ENCODE results near the gene NCK2.
"Not testable (repeated sequence)": the region's sequence is repeated elsewhere in the genome, so short reads cannot be mapped to it uniquely, and the experiment has no call there.

Gene NCK2

DNA sequence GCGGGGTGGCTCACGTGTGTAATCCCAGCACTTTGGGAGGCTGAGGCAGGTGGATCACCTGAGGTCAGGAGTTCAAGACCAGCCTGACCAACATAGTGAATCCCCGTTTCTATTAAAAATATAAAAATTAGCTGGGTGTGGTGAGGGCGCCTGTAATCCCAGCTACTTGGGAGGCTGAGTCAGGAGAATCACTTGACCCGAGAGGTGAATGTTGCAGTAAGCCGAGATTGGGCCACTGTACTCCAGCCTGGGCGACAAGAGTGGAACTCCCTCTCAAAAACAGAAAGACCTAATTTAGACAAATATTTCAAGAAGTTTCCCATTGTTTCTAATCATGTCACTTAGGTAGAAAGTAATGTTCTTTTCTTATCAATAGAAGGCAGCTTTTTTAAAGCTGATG is 26.6 kb downstream of the NCK2 start:
- not testable (repeated sequence) for H3K4me3 ChIP-seq
- H3K27ac ChIP-seq: peak overlapping the region in 12 of 21 experiments; percentile 1 to 63 (median 25)

DNA sequence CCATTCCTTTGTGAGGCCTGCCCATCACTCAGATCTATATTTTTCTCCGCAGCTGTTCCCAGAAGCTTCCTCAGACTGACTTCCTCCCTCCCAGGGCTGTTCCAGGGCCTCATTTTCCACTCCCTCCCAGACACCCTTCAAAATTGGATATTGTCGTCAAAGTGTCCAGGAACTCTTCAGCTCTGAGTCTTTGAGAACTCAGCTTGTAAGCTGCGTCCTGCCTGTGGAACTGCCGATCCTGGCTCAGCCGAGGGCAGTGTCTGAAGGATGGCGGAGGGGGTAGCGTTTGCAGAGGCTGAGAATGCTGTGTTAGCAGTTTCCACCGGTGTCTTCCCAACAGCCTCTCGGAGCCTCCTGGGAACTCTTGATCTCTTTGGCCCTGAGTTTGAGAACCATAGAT is 27.1 kb downstream of the NCK2 start:
- Histone ChIP-seq H3K27ac (peak overlapping the region in 10 of 21 experiments; percentile 1 to 63 (median 23)), H3K4me3 (no peak overlapping the region)

DNA sequence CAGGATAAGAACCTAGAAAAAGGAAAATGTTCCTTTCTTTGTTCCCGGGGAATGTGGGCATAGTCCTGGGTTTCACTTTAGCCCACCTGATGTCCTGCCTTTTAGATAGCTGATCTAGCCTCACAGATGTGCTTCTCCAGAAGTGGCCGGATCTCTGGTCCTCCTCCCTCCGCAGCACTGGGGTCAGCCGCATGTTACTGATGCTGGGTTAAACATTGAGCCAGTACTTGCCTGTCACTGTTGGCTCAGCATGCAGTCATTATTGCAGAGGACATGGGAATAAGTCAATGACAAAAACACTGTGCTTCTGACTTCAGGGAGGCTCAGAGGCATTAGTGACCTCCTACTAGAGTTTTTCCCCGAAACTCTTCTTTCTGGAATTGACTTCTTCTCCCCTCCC is 27.6 kb downstream of the NCK2 start:
- H3K27ac ChIP-seq: peak overlapping the region in 7 of 21 experiments; percentile 4 to 63 (median 34)
- no peak overlapping the region for H3K4me3 ChIP-seq

DNA sequence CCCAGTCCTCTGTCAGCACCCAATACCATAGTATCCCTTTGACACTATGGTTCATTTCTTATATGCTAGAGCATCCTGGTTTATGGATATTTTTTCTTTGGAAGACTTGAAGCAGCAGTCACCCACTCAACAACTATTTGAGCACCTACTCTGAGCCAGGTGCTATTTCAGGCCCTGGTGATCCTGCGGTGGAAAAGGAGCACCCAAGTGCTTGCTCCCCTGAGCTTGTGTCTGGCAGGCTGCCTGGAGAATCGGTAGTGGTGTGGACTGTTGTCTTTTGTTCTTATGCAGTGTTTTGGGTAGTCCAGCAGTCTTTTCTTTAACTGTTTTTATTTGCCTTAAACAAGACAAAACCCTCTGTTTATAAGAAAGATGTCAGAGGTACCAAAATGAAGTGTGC is 28.9 kb downstream of the NCK2 start:
- Histone ChIP-seq H3K27ac (peak overlapping the region in 4 of 21 experiments; percentile 14 to 32 (median 18)), H3K4me3 (no peak overlapping the region)

DNA sequence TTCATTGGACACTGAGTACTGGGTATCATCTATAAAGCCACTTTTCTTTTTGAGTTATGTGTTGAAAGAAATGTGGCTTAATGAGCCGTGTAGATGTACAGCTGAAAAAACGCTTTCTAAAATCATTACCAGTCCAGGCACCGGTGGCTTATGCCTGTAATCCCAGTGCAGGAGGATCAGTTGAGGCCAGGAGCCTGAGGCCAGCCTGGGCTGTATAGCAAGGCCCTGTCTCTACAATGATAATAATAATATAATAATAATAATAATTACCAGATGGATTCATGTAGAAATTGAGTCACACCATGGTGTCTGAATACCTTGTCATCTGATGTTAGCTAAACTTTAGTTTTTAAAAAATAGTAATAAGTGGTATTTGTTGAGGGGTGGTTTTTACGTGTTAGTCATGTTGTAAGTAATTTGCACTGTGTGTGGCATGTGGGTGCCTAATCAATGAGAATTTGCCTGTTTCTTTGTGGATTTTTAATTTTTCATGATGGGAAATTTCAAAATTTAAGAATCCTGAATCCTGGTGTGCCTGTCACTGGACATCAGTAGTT is 30.1 kb downstream of the NCK2 start:
- Histone ChIP-seq H3K4me3 (no peak overlapping the region), H3K27ac (peak overlapping the region in 5 of 21 experiments; percentile 8 to 72 (median 22))

DNA sequence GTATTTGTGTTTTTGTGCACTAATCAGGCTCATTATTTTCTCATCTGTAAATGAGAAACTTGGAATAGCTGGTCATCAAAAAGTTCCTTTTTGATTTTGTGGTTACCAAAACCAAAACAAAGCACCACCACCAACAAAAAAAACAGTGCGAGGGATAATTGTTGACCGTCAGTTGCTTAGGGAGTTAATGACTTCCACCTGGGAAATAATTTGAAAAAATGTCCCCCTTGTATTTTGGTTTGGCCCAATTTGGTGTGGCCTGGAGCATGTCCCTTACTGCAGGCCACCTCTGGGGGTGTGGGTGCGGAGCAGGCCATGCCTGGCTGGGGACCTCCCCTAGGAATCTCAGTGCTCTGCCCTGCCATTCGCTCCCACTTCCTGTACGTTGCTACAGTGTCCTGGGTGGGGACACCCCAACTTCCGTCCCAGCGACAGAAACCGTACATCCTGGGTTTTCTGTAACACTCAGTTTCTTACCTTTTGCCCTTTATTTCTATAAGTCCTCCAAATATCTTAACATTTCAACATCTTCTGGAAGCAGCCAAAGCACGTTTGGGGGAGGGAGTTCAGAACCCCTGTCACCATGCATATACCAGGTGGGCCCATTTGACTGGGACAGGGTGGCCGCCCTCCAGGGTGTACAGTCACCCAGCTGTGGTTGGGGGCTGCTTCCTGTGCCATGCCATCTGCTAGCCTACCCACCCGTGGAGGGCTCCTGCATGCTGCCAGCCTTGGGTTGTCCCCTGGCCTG is 31.3 kb downstream of the NCK2 start:
- H3K27ac ChIP-seq: peak overlapping the region in 11 of 21 experiments; percentile 8 to 83 (median 55)
- no peak overlapping the region for H3K4me3 ChIP-seq

DNA sequence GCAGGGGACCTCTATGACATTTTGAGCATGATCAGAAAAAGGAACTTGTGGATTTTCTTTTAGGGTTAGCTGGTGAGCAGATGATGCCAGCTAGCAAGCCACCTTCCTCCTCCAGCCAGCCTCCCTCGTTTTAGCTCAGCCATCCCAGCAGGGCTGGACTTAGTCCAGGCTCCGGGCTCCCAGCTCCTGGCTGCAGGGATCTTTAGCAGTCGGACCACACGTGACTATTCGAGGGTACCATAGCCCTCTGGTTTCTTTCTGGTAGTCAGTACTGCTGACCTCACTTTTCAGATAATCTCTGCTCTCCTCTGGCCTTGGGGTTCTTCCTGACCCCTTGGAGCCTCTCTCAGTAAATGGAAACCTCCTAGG is 31.8 kb downstream of the NCK2 start:
- no peak overlapping the region for H3K4me3 ChIP-seq
- peak overlapping the region in 12 of 21 experiments; percentile 8 to 83 (median 53) for H3K27ac ChIP-seq

DNA sequence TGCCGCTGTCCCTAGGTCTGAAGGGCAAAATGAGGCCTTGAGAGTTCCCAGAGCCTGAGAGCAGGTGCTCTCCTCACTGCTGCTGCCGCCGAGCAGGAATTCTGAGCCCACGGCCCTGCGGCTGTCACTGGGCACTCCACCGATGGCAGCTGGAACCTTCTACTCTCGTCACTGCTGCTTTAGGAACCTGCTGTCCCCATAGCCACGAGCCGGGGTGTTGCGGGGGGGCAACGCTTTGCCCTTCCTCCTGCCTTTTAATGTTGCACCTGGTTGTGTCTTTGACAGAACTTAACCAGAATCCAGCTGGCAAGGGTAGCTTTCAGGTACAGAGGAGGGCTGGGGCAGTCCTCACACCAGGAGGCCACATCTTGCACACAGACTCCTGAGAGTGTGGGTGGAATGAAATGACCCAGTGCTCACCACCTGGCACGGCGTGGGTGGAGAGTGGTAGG is 32.3 kb downstream of the NCK2 start:
- H3K4me3 ChIP-seq: no peak overlapping the region
- peak overlapping the region in 12 of 21 experiments; percentile 8 to 83 (median 53) for H3K27ac ChIP-seq

DNA sequence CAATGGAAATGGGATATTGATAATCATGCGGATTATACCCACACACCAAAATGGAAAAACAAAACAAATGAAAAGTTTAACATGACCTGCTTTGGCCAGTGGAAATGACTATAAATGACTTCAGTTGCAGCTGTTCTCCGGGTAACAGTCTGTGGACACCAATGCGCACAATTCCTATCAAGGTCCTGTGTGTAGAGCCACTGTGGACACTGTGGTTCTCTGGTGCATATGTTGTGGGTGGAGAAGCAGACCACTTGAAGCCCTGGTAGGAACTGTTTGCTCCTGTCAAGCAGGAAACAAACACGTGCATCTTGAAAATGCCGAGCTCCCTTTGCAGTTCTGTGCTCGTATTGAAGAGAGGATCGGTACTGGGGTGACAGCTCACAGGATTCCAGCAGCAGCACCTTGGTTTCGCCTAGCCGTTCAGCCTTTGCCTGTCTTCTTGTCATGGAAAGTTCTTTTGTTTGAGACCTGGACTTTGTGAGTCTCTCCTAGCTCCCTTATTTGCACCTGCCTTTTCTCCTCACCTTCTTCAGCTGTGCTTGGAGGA is 32.9 kb downstream of the NCK2 start:
- no peak overlapping the region for H3K4me3 ChIP-seq
- peak overlapping the region in 4 of 21 experiments; percentile 8 to 83 (median 54) for H3K27ac ChIP-seq

DNA sequence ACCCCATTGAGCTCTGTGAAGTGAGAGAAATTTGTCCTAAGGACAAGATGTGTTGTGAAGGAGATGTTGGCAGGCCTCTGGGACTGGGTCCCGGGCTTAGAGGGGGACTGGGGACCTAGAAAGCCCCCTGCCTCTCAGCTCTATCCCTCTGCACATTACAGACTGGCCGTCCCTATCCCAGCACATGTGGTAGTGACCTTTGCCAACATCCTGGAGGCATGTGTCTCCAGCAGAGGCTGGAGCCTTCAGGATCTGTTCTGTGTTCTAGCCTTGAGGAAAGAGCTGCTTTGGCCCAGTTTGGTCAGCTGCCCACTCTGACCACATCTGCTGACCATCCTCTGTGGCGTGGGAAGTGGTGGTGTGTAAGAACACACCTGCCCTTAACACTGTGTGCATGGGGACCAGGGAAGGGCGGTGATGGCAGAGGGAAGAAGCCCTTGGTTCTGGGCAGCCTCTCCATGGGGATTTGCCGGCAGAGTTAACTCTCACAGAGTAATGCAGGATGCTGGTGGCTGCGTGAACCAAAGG is 33.4 kb downstream of the NCK2 start:
- Histone ChIP-seq H3K4me3 (no peak overlapping the region), H3K27ac (peak overlapping the region in 3 of 21 experiments; percentile 36 to 72 (median 61))

DNA sequence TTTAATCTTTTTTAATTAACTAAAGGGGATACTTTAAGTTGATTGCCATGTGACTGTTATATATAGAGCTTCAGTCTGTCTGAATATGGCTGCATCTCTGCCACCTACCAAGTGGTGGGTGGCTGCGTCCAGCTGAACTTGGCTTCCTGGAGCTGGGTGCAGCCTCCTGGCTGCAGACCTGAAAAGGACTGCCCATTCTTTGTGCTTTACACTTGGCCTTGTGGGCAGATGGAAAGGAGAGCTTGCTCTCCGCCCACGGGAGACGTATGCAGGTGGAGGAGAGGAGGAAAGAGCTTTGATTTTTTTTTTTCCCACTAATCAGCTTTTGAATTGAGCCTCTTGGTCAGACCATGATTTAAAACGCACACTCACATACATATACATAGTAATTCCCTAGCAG is 34.7 kb downstream of the NCK2 start:
- Histone ChIP-seq H3K4me3 (no peak overlapping the region), H3K27ac (no peak overlapping the region)

DNA sequence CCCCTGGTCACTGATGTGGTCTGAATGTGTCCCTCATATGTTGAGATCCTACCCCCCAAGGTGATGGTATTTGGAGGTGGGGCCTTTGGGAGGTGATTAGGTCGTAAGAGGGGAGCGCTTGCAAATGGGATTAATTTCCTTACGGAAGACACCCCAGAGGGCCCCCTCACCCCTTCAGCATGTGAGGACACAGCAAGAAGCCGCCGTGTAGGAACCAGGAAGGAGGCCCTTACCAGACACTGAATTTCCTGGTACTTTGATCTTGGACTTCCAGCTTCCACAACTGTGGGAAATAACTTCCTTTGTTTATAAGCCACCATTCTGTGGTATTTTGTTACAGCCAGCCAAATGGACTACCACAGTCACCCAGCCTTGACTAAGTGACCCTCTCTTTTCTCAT is 35.9 kb downstream of the NCK2 start:
- H3K4me3 ChIP-seq: no peak overlapping the region
- H3K27ac ChIP-seq: peak overlapping the region in 1 of 21 experiments; percentile 33

DNA sequence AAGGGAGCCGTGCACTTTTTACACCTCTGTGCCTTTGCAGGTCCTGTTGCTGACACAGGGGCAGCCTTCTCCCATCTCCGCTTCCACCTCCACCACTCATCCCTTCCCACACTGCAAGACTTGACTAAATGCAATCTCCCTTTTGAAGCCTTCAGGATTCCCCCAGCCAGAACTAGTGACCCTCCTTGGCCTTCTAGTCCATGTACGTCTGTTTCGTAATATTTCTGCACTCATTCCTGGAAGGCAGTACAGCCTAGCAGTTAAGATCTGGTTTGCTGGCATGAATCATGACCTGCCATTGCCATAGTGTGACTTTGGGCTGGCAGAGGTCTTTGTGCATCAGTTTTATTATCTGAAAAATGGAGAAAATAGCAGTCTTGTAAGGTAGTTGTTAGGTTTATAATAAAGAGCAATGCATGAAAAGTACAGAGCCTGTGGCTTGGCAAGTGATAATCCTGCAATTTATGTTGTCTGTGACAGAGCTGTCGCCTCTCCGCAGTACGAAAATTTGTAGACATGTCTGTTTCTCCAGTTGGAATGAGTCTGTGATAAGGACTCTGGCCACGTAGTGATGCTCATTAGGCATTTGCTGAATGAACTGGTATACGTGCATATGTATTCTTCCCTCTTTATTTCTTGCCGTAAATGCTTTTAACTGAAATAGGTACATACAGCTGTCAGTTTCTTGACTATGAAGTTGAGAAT is 36.7 kb downstream of the NCK2 start:
- Histone ChIP-seq H3K27ac (peak overlapping the region in 1 of 21 experiments; percentile 33), H3K4me3 (no peak overlapping the region)

DNA sequence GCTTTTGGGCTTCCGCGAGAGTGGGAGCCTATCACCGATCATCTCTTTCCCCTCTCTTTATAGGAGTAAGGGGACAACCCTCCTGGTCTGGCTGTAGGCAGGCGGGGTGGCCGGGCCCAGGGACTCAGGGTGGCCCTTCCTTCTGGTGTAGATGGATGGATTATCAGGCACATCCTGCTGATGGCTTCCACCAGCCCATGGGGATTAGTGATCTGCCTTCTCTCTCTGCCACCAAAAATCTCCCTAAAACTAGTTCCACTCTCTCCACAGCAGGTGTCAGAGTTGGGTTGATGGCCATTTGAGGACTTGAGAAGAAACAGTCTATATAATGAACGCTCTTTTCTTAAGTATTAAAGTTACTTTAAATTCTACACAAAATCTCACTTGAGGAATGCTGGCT is 37.4 kb downstream of the NCK2 start:
- Histone ChIP-seq H3K4me3 (no peak overlapping the region), H3K27ac (peak overlapping the region in 1 of 21 experiments; percentile 69)

DNA sequence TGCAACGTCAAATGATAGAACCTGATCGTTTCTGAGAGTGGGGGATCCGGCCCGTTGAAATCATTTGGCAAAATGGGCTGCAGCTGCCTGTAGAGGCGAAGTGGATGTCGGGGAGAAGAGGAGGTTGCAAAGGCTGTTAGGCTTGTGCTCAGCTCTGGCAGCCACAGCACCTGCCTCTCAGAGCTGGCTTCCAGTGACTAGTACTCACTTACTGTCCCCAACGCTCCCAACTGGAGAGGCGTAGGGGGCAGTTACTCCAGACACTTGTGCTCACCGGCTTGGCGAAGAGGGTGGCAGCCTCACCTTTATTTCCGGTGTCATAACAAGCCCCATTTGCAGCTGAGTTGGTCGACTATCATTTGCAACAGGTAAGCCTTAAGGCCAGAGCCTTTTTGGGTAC is 37.9 kb downstream of the NCK2 start:
- Histone ChIP-seq H3K27ac (peak overlapping the region in 4 of 21 experiments; percentile 13 to 69 (median 34)), H3K4me3 (no peak overlapping the region)

DNA sequence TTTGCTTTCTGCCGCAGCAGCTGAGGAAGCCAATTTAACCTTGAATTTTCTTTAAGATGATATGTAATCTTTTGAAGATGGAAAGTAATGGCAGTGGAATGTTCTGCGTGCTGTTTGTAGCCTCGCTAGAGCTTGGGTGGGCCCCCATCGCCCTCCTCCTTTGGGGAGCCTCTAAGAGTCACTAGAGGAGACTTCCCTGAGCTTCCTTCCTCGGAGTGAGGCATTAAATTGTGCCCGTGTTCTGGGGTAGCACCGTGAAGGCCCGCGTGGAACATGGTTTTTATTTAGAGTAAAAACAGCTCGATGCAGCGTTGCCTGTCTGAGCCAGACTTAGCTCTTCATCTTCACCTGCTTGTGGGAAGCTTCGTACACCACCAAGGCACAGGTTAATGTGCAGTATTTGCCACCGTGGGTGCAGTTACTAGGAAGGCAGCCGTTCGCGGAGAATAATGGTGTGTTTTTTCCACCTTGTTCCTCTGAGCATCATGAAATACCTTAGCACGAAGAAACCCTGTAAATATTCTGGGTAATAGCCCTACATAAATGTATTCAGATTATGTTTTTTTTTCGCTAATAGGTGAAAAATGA is 38.5 kb downstream of the NCK2 start:
- H3K4me3 ChIP-seq: peak overlapping the region in 1 of 7 experiments; percentile 1

DNA sequence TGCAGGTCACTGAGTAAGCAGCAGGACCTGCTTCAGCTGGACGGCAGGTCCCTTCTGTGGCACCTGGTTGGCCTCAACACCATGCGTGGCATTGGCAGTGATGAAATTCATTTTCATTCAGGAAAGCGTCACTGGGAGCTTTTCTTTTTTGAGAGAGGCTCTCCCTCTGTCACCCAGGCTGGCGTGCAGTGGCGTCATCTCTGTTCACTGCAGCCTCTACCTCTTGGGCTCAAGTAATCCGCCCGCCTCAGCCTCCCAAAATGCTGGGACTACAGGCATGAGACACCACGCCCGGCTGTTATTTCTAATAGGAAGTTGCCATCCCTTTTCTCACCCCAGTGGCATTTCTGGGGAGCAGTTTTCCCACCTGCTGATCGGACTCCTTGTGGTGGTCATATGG is 39.3 kb downstream of the NCK2 start:
- H3K27ac ChIP-seq: peak overlapping the region in 1 of 21 experiments; percentile 30
- H3K4me3 ChIP-seq: no peak overlapping the region

More for the DNA sequence above, 38.5 kb downstream of the NCK2 start:
- peak overlapping the region in 5 of 21 experiments; percentile 13 to 69 (median 30) for H3K27ac ChIP-seq

DNA sequence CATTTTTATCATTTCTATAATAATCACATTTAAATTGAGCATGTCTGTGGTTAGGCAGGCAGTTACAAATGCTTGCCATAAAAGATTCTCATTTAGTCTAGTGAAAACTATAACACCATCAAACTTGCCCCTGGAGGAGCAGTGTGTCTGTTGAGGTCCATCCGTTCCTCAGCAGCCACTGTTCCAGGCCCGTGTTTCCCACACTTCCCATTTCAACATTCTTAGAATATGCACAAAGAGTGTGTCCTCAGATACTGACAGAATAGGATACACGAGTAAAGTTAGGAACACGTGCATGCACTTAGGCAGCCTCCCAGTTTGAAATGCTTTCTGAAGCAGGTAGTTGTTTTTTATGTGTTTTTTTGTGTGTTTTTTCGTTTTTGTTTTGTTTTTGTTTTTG is 39.9 kb downstream of the NCK2 start:
- Histone ChIP-seq H3K4me3 (no peak overlapping the region), H3K27ac (no peak overlapping the region)

DNA sequence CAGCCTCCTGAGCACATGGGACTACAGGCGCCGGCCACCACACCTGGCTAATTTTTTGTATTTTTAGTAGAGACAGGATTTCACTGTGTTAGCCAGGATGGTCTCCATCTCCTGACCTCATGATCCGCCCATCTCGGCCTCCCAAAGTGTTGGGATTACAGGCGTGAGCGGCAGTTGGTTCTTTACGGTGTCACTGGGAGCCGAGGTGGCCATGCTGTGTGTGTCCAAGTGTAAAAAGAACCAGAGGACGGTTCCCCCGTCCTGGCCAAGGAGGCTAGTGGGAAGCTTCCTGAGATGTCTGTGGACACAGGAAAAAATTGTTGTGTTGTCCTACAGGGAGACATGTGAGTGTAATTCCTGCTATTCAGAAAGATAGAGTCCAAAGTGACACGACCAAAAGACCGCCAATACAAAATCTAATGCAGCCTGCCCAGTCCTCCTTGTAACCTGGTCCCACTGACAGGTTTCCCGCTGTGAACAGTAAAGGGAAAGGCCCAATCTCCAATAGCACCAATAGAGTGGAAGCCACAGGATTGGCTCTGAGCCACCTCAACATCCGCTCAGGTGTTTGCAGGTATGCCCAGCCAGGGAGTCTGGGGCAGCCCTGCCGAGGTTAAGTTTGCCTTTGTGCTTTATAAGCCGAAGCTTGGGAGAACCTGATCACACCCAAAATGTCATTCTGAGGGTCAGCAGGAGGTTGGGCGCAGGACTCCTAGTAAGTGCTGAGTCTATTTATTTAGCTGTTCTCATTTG is 40.6 kb downstream of the NCK2 start:
- Histone ChIP-seq H3K27ac (peak overlapping the region in 1 of 21 experiments; percentile 17), H3K4me3 (no peak overlapping the region)

All from skin epidermis (tissue), 12 donors.